Muscle of arm (tissue), 12 donors: ENCODE measurements around the gene CYP46A1. TPM values are rescaled to one million over a fixed set of nuclear protein-coding genes. Genes with fewer than 3 reads are reported as not detected.
A peak's percentile ranks its signal among the peaks of the same experiment; 100 is the strongest.

Experiments
- DNase-seq: peaks from one replicate; pipeline ENCODE4 v3.0.0-alpha.2; 2013
- polyA plus RNA-seq, 12 donors: library from polyadenylated mRNA; unstranded; fragments of 120-200 nt; gene quantifications; one replicate each; pipeline ENCODE4 v1.2.1, GENCODE V29; 2013; ENCODE audit not compliant: insufficient read length in 12 of 12

Gene CYP46A1
- polyA plus RNA-seq, 12 donors = 1.9 to 6.5 (median 3.1) TPM; not detected in 1

- DNase-seq = no peak
These were observed 60.2 kb downstream of the CYP46A1 start for GRCh38 chr14:99744199-99744872.

GRCh38 chr14:99744873-99745224, 60.8 kb downstream of the CYP46A1 start:
- no peak for DNase-seq

- DNase-seq = no peak
These were observed 61.3 kb downstream of the CYP46A1 start for GRCh38 chr14:99745307-99745951.

GRCh38 chr14:99747167-99747566, 63.1 kb downstream of the CYP46A1 start:
- DNase-seq = no peak

GRCh38 chr14:99747582-99748330, 63.7 kb downstream of the CYP46A1 start:
- DNase-seq = no peak

- DNase-seq = no peak
These were observed 64.4 kb downstream of the CYP46A1 start for GRCh38 chr14:99748529-99748928.

GRCh38 chr14:99749142-99749541, 65.0 kb downstream of the CYP46A1 start:
- no peak for DNase-seq

GRCh38 chr14:99749763-99750715, 65.9 kb downstream of the CYP46A1 start:
- no peak for DNase-seq

GRCh38 chr14:99750746-99751450, 66.8 kb downstream of the CYP46A1 start:
- no peak for DNase-seq

GRCh38 chr14:99751539-99752485, 67.7 kb downstream of the CYP46A1 start:
- DNase-seq = no peak

- DNase-seq = no peak
These were observed 68.5 kb downstream of the CYP46A1 start for GRCh38 chr14:99752486-99753121.

GRCh38 chr14:99753225-99754140, 69.4 kb downstream of the CYP46A1 start:
- no peak for DNase-seq

GRCh38 chr14:99754141-99755067, 70.3 kb downstream of the CYP46A1 start:
- DNase-seq = no peak

GRCh38 chr14:99755068-99755405, 70.9 kb downstream of the CYP46A1 start:
- DNase-seq = no peak

- peak; percentile 83 for DNase-seq
These were observed 71.8 kb downstream of the CYP46A1 start for GRCh38 chr14:99755629-99756603.

GRCh38 chr14:99756796-99757195, 72.7 kb downstream of the CYP46A1 start:
- DNase-seq = no peak
